ENCODE data around the gene GLDC.

The GLDC gene

GRCh38 chr9:6667080-6667479, 21.6 kb upstream of the GLDC start:
- no peak for DNase-seq (ENCODE audit: low read depth in 1 of 2, low spot score in 1 of 2)
- Histone ChIP-seq H3K4me3 (replicated peaks; ENCODE audit: insufficient read depth, low read length) (no peak overlapping the region), H3K27ac (replicated peaks) (no peak overlapping the region), H3K27me3 (ENCODE audit: insufficient read depth, poor library complexity, severe bottlenecking) (no peaks in the 10 kb centered on the region)
- TF ChIP-seq SPI1 (IDR thresholded peaks at IDR 0.05; ENCODE audit: borderline replicate concordance, low read depth), result no peak
- TF ChIP-seq REST (IDR thresholded peaks at IDR 0.05; ENCODE audit: insufficient replicate concordance, low read depth), result no peak
- TF ChIP-seq GABPA (IDR thresholded peaks at IDR 0.05; ENCODE audit: low read depth), result no peak
- TF ChIP-seq CTCF (IDR thresholded peaks at IDR 0.05; ENCODE audit: insufficient read depth, low read length), result no peak

- H3K27me3 ChIP-seq (ENCODE audit: insufficient read depth, poor library complexity, severe bottlenecking), result no peaks in the 10 kb centered on the region
- no peak overlapping the region for H3K27ac ChIP-seq (replicated peaks)
- H3K4me3 ChIP-seq (replicated peaks; ENCODE audit: insufficient read depth, low read length), result no peak overlapping the region
- TF ChIP-seq CTCF (IDR thresholded peaks at IDR 0.05; ENCODE audit: insufficient read depth, low read length), result no peak
- no peak for TF ChIP-seq REST (IDR thresholded peaks at IDR 0.05; ENCODE audit: insufficient replicate concordance, low read depth)
- no peak for TF ChIP-seq SPI1 (IDR thresholded peaks at IDR 0.05; ENCODE audit: borderline replicate concordance, low read depth)
- no peak for TF ChIP-seq POLR2AphosphoS5 (IDR thresholded peaks at IDR 0.05; ENCODE audit: low read depth)
- no peak for TF ChIP-seq GABPA (IDR thresholded peaks at IDR 0.05; ENCODE audit: low read depth)
- no peak for DNase-seq (ENCODE audit: low read depth in 1 of 2, low spot score in 1 of 2)
Observed at GRCh38 chr9:6665628-6666027, 20.1 kb upstream of the GLDC start.

GRCh38 chr9:6664204-6664680, 18.7 kb upstream of the GLDC start:
- TF ChIP-seq GABPA (IDR thresholded peaks at IDR 0.05; ENCODE audit: low read depth) (no peak), POLR2AphosphoS5 (IDR thresholded peaks at IDR 0.05; ENCODE audit: low read depth) (no peak), CTCF (IDR thresholded peaks at IDR 0.05; ENCODE audit: insufficient read depth, low read length) (no peak), REST (IDR thresholded peaks at IDR 0.05; ENCODE audit: insufficient replicate concordance, low read depth) (no peak), SPI1 (IDR thresholded peaks at IDR 0.05; ENCODE audit: borderline replicate concordance, low read depth) (no peak)
- DNase-seq (ENCODE audit: low read depth in 1 of 2, low spot score in 1 of 2), result no peak
- Histone ChIP-seq H3K27ac (replicated peaks) (no peak overlapping the region), H3K4me3 (replicated peaks; ENCODE audit: insufficient read depth, low read length) (no peak overlapping the region), H3K27me3 (ENCODE audit: insufficient read depth, poor library complexity, severe bottlenecking) (no peaks in the 10 kb centered on the region)
